HG03442 (cell line): ENCODE measurements around the gene PTPRE.

Experiments
- ATAC-seq: cut with Tn5 transposase; IDR thresholded peaks from one replicate; pipeline ENCODE4 v1.9.1; 2021; ENCODE audit warnings: mild to moderate bottlenecking, moderate library complexity; ENCODE audit not compliant: unreplicated experiment

Gene PTPRE

DNA sequence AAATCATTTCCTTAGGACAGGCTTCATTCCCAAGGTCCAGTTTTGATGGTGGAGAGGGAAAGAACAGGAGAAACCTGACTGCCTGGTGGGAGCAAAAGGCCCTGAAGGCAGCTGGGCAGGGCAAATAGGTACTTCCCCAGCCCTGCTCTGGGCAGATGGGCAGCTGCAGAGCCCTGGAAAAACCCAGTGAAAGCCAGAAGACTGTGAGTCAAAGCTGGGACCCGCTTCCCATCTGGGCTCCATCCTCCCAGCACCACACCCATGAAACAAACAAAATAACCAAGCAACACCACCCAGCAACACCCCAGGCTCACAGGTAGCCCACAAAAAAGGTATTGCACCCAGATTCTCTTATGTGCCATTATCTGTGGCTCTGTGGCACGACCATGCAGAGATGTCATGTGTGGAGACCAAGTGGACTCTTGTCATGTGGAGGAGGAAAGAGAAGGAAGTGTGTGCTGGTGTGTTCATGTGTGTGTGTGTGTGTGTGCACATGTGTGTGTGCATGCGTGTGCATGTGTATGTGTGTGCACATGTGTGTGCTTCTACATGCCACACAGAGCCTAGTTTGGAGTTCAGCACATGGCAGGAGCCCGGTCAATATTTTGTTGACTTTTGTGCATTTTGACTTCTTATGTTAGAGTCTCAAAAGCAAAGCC, 24.0 kb upstream of the PTPRE start:
- ATAC-seq, result no peak

DNA sequence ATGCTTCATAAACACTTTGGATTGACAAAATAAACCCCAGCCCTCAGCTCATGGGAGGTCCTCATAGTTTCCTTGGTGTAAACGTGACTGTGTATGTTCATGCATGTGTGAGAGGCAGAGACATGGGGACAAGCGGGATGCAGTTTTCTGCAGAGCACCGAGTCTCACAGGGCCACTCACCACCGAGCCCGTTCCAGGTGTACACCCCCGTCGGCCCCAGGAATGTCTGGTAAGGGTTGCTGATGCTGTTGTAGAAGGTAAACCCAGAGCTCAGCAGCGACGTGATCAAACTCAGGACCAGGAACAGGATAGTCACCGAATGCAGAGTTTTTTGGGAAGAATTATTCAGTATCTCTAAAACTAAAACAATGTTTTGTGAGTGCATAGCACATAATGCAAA, 23.4 kb upstream of the PTPRE start:
- ATAC-seq, result no peak

DNA sequence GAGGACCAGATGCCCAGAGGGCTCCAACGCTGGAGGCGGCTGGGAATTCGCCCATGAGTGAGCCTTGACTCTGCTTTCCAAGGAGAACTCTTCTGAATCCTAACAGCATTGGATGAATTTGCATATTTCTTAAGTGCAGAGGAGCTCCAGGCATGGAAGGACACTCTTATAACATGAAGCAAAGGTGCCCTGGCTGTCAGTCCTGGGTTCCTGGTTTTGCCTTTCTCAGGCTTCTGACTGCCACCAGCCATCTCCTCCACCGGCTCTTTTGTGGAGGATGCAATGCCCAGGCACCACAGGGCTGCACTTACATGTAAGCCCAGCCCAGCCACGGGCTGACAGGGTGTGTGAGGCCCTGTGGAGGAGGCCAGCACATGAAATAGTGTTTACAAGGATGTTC, 22.4 kb upstream of the PTPRE start:
- no peak for ATAC-seq

DNA sequence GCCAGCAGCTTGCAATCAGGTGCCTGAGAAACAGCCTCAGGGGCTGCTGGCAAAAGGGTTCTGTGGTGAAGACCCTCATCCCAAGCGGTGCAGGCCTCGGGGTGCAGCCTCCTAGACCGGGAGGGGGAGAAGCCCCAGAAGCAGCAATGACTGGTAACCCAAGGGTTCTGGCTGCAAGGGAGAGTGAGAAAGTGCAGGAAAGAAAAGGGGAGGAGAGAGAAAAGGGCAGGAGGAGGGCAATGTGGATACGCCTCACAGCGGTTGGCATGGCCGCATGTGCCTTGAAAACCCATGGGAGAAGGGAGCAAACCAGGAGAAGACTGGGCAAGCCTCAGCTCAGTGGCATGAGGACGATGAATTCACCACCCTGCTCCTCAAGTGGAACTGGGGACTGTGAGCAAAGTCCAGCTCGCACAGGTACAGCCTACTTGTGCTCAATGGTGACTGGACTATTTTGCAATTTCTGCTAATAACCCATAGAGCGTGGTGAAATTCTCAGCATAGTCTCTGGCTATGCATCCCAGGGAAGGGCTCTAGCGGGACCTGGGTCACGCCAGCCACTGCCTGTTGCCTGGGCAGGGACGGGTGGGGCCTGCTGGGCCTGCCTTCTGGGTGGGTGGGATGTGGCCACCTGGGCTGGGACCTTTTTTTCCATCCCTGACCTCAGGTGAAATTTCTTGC, 20.4 kb upstream of the PTPRE start:
- no peak for ATAC-seq

DNA sequence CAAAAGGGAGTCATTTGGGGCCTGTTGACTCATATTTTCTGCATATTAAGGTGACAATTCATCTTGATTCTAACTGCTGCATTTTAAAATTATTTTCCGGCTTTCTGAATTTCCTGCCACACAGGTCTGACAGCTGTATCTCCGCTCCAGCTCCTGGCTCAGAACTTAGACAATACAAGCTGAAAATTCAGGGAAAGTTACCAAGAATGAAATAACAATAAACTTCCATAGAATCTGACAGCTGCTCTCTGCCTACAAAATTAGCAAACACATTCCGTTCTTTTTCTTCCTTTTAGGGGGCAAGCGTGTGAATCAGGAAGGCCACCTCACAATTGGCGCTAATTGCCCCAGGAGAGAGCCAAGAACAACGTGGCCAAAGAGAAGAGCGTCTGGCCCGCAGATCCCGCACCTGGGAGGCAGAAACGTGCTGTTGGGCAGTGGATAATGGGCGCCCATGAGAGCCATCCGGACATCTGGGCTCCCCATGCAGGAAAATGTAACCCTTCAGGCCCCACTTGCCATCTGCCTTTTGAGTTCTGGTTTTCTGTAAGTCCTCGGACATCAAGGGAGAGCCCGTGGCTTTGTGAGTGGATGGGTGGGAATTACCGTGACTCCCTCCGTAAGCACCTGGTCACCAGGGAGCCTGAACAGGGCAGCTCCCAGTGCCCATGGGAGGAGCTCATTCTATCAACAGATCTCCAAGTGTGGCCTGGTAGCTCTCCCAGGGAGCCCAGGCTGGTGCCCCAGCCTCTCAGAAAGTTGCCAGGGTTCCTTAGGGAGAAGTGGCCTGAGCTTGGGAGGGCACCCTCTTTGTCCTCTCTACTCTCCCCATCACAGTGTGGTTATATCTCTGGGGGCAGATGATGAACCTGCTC, 19.1 kb upstream of the PTPRE start:
- no peak for ATAC-seq

DNA sequence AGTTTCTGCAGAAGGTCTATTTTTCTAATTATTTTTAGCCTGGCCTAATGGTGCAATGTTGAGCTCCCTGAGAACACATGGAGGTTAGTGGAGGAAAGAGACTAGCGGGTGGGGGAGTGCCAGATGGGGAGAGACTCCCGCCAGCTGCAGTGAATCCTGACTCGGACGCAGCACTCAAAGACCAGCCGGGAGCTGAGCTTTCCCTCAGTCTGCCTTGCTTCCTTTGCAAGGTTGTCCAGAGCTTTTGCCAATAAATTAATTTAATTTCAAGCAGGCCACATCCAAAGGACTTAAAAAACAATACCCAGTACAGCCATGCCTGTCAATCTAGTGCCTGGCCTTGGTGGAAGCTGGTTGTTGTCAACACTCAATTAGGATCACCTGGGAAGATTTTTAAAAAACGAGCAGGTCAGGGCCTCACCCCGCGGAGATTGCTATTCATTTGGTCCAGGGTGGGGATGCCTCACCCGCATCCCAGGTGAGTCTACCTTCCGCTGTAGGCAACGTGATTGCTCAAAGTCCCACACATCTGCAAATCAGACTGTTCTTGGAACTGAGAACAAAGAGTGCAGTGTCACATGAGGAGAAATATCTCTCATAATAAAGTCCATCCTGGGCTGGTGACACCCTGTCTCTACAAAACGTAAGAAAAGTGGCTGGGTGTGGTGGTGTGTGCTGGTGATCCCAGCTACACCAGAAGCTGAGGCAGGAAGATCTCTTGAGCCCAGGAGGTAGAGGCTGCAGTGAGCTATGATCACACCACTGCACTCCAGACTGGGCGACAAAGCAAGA, 18.2 kb upstream of the PTPRE start:
- ATAC-seq, result no peak

DNA sequence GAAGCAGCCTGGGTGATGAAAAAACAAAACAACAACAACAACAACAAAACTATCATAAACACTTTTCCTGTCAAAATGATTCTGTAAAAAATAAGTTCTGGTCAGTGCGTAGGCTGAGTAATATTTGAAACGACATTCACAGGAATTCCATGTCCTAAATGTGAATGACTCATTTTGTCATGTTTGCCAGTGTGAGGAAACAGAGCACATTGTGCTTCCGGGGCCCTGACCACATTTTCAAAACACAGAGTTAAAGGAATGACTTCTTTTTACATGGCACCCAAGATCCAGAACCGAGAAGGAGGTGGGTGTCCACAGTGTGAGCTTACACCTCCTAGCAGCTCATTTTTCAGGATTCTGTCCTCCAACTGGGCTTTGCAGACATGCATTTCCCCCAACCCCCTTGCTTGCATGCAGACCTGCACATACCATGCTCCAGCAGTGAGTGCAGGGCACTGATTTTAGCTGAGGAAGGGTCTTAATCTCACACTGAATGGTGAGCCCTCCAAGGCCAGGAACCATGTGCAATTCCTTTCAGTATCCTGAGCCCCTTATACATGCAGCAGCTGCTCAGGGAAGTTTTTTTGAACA, 17.2 kb upstream of the PTPRE start:
- no peak for ATAC-seq

DNA sequence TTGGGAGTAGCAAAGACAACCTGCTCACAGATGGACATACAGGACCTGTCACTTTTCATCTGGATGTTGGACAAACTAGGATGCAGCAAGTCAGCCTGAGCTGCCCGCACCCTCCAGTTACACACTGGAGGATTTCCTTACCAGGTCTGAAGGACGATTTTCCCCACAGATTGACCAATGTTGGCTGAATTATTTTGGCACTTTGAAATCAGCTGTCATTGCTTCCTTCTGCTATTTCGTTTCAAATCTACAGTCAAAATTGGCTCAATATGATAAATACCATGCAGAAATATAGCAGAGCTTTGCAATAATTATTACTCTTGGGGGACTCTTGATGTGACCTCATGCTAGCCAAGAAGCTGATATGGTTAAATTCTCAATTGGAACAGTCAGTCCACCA, 16.7 kb upstream of the PTPRE start:
- ATAC-seq, result no peak

DNA sequence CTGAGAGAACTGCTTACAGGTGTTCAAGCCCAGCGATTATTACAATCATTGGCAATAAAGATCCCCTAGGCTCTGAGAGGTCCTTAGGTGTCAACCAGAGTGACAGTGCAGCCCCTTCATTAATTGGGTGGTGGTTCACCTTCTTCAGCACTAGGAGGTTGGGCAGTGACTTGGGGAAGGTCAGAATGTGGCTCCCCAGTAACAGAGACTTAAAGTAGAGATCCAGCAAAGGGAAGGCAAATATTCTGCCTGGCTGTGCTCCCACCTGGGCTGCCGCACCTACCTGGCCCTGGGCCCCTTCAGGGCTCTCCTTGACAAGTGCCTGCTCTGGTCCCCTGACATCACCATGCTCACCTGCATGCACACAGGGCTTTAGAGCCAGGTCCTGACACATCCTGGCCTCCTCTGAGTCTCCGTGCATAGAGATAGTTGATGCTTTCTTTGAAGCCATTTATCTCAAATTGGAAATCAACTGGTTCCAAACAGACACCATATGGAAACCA, 16.0 kb upstream of the PTPRE start:
- ATAC-seq, result no peak

DNA sequence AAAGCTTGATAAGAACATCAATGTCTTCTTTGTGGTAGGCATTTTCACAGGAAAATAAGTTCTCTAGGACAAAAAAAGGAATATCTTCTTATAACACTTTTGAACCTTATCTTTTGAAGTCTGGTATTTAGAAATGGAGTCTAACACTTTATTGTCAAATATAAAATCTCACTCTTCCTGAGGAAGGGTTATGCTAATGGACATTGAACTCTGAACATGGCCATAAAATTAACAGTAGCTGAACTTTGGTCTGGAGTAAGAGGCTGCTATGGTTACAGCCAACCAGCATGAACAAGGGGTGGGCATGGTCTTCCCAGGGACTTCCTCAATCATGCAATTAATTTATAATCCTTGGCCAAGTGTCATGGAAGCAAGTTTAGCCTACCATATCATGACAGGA, 14.2 kb upstream of the PTPRE start, which contains the start of gene CLRN3:
TSS of gene CLRN3 (minus strand) at position 199 of the 400 bp plus-strand sequence. CDS start at position 42, 157 bp downstream.
- no peak for ATAC-seq

DNA sequence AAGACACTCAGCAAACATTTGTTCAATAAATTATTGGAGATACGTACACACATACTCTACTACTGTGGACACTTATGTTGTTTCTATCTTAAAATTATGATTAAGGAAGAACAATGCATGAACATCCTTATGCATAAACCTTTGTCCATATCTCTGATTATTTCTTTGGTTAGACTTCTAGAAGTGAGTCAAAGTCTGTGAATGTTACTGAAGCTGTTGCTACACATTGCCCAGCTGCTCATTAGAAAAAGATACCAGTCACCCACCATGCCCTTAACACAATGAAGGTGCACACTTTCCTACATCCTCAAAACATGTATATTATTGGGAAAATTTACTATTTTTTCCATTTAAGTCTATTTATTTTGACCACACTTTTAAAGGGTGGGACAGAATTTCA, 12.8 kb upstream of the PTPRE start:
- ATAC-seq, result no peak

DNA sequence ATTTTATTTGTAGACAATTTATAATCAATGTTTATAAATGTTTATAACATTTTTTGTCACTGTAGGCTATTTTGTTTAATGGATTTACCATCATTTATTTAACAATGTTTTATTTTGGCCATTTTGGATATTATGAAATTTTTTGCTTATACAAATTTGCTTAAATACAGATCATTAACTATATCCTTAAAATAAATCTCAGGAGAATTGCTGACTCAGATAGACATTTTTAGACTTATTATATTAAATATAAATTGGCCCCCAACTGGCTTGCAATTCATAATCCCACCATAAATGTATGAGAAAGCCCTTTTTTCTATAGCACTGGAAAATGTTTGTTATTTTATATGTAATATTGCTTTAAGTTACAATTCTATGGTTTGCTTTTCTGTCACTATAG, 10.3 kb upstream of the PTPRE start:
- ATAC-seq, result no peak

DNA sequence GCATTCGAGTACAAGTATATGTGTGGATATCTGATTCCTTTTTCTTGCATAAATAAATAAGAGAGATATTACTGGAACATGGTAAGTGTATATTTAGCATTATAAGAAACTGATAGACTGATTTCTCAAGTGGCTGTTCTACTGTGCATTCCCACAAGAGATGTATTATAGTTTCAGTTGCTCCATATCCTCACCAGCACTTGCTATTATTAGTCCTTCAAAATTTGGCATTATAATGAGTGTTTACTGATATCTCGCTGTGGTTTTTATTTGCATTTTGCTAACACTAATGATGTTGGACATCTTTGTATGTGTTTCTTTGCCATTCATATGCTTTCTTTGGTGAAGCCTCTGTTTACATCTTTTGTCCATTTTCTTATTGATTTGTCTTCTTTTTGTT, 9.7 kb upstream of the PTPRE start:
- no peak for ATAC-seq

DNA sequence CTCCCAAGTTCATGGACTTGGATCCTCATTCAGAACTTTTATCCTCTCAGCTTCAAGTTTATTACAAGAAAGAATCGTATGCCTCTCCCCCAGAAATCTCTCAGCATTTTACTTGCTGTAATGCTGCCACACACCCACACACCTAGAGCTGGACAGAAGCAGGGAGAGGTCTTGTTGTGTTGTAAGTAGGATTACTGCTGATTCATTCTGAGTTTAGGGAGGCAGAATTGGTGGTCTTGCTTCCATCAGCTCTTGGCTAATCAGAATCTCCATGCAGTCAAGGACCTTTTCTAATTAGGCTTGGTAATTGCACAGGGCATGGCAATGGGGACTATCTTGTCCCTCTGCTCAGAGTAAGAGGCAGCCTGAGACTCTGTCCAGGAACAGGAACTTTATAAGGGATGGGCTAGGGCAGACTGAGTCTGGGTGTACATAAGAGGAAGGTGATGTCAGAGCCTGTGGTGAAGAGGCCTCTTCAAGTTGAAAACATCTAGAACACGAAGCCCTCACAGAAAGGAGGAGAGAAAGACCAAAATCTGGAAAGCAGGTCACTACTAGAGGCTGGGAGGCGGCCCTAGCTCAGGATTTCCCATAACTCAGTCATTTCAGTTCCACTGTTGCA, 7.0 kb upstream of the PTPRE start:
- no peak for ATAC-seq

DNA sequence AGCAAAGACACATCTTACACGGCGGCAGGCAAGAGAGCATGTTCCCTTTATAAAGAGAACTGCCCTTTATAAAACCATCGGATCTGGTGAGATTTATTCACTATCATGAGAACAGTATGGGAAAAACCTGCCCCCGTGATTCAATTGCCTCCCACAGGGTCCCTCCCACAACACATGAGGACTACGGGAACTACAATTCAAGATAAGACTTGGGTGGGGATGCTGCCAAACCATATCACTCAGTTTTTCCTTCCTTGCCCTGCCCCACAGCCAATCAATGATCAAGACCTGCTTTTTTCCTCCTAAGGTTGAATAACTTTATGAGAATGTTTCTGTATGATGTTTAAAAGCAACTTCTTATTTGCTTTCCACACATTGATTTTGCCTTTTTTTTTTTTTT, 3.1 kb upstream of the PTPRE start:
- ATAC-seq, result no peak

DNA sequence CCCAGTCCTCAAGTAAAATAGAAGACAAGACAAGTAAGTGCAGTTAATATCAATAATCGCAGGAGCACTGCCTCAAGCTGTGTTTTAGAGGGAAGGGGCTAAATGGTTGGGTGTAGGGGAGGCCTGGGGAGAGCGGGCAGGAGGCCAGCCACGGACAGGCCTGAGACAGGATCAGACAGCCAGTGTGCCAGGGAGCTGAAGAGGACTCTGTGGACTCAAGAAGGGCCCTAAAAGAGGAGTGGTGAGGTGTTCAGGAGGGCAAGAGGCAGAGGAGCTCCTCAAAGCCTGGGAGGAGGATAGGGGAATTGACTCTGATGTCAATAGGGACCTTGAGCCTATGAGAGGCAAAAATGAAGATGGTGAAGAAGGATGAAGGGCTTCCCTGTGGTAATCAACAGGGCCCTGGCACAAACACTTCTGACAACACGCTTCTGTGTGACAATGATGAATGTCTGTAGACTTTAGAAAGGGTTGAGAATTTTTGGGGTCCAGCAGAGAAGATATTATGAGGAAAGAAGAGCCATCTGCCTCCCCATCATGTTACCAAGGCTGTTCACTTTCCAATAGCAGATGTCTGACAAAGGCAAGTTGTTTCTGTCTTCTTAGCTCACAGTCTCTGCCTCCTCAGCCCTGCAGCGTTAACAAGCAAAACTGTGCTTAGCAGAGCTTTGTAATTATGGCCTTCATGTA, 2.4 kb upstream of the PTPRE start:
- ATAC-seq, result no peak

DNA sequence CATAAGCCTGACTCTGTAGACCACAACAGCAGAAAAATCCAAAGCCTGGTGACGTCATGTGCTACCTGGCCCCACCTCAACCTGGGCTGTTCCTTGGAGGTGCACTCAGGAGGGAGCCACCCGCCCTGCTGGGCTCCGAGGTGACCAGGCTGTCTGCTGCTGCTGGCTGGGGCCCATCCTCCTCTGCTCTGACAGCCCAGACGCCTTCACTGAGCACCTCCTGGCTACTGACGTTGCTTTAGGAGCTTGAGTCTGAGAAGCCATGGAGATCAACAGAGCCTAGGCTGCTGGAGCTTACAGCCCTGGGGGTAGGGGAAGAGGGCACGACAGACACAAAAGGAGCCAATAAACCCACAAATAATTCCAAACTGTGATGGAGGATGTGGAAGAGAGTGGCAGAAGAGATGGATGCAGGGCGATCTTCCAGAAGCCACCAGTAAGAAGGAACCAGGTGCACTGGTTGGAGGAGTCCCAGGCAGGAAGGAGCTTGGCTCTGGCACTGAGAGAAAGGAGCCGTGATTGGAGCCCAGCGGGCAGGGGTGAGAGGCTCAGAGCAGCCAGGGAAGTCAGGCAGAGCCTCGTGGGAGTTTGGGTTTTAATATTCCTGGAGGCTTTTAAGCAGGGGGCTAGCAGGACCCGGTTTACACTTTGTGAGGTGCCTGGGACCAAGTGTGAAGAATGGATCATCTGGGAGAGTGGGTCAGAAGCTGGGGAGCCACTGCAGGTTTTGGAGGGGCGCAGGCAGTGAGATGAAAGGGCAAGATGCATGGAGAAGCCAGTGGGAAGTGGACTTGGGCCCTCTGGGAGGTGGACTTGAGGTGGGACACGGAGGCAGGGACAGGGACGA, 1.7 kb upstream of the PTPRE start:
- no peak for ATAC-seq

DNA sequence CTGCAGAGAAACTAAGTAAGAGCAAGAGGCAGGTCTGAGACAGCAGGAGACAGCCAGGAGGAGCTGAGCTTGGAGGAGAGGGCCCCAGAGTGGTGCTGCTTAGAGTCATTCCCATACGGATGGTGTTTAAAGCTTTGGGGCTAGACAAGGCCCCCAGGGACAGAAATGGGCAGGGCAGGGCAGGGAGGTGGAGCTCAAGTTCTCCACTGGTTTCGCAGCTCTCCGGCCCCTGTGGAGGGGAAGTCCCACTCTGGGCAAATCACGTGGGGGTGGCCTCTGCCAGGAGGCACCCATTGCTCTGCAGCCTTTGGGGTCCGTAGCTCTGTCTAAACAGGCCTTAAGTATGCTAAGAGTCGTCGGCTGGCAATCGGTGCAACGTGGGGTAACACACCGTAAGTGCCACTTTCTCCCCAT, 1.0 kb upstream of the PTPRE start:
- ATAC-seq, result no peak
